ENCODE measurements around the gene BABAM2. TPM values are rescaled to one million over a fixed set of nuclear protein-coding genes. Genes with fewer than 3 reads are reported as not detected.

BABAM2 gene
- total RNA-seq, 4 donors from 2014 or later, result 35.5 to 44.9 (median 39.9) TPM

DNA sequence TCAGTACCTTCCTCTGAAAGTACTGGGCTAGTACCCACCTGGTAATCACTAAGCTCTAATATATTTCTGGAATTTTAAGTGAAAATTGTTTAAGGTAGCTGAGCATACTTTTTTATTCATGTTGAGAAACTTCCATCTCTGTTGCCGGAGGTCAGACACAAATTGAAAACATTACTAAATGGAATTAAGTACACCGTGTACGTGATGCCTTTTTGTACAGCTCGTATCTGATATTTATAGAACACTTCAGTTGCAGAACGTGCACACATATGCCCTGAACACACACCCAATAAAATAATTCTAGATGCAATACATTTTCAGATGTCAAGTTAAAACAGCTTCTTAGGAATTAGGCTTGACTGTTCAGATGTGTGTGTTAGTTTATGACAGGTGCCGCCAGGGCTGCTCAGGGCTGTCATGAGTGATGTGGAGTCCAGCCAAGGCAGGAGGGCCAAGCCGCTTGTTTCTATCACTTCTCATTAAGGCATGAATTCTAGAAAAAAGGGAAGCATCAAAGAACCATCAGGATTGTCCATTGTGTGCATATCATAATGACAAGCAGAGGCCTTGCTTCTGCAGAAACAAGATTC is 421.2 kb downstream of the BABAM2 start:
- no peaks in the 10 kb centered on the region for H3K27me3 ChIP-seq
- H3K4me3 ChIP-seq, result no peak overlapping the region
- peaks cover 0 to 7% (median 2%) of the 10 kb centered on the region in 4 donors for H3K36me3 ChIP-seq
- 87% methylated on average over 7 of the region's 7 CpGs for WGBS
- no peak overlapping the region for H3K27ac ChIP-seq (replicated peaks in 1 of 4)
- DNase-seq (ENCODE audit: extremely low spot score), result peak; percentile 57
- no peaks in the 10 kb centered on the region for H3K9me3 ChIP-seq
- TF ChIP-seq POLR2A (IDR thresholded peaks at IDR 0.05; ENCODE audit: low read depth), result no peak
- TF ChIP-seq, protein P1, sequence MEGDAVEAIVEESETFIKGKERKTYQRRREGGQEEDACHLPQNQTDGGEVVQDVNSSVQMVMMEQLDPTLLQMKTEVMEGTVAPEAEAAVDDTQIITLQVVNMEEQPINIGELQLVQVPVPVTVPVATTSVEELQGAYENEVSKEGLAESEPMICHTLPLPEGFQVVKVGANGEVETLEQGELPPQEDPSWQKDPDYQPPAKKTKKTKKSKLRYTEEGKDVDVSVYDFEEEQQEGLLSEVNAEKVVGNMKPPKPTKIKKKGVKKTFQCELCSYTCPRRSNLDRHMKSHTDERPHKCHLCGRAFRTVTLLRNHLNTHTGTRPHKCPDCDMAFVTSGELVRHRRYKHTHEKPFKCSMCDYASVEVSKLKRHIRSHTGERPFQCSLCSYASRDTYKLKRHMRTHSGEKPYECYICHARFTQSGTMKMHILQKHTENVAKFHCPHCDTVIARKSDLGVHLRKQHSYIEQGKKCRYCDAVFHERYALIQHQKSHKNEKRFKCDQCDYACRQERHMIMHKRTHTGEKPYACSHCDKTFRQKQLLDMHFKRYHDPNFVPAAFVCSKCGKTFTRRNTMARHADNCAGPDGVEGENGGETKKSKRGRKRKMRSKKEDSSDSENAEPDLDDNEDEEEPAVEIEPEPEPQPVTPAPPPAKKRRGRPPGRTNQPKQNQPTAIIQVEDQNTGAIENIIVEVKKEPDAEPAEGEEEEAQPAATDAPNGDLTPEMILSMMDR (IDR thresholded peaks at IDR 0.05), result no peak
- peaks cover 0 to 3% (median 0%) of the 10 kb centered on the region in 4 donors for H3K4me1 ChIP-seq
- intact Hi-C loops (cut with DNase I), result no loop called here

DNA sequence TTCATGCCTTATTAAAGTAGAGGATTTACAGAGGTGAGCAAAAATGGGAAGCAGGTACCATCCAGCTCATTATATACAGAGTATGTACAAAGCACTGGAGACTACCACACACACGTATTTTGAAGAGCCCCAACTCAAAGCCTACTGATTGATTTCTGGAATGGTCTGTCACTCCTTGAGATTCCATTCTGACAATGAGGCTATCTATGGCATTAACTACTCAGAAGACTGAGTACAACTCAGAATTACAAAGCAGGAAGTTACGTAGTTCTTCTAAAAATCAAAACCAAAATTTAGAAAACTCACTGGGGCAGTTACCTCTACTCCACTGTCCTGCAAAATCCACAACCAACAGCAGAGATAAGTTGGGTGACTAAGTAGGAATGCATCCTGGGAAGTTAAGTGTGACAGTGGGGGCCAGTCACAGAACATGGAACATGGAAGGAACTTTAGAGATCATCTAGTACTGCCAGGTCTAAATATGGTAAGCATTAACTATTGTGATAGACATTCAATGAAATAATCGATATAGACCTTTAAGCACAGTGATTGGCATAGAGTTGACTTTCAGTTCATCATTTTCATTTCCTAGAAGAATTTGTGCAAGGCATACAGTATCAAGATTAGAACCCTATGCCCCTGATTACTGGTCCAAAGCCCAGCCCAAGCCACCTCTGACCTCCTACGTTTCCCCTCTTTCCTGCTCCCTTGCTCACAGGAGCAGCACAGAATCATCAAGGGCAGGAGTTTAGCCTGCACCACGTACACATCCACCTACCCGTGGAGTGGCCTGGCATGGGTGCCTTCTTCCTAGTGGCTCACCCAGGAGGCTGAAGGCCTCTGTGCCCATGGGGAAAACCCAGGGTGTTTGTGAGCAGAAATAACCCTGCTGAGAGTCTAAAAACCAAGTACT is 422.0 kb downstream of the BABAM2 start:
- Histone ChIP-seq H3K4me1 (peaks cover 0 to 3% (median 0%) of the 10 kb centered on the region in 4 donors), H3K4me3 (no peak overlapping the region), H3K27me3 (no peaks in the 10 kb centered on the region), H3K36me3 (peaks cover 0 to 7% (median 2%) of the 10 kb centered on the region in 4 donors), H3K9me3 (no peaks in the 10 kb centered on the region), H3K27ac (replicated peaks in 1 of 4) (no peak overlapping the region)
- 96% methylated on average over 6 of the region's 6 CpGs for WGBS
- peak; percentile 14 for DNase-seq (ENCODE audit: extremely low spot score)
- intact Hi-C loops (cut with DNase I), result no loop called here
- TF ChIP-seq POLR2AphosphoS5 (IDR thresholded peaks at IDR 0.05) (no peak), POLR2A (IDR thresholded peaks at IDR 0.05; ENCODE audit: low read depth) (no peak)

GRCh38 chr2:28313220-28313784 is 422.8 kb downstream of the BABAM2 start:
- Histone ChIP-seq H3K27me3 (no peaks in the 10 kb centered on the region), H3K9me3 (no peaks in the 10 kb centered on the region), H3K36me3 (peaks cover 0 to 7% (median 2%) of the 10 kb centered on the region in 4 donors), H3K4me3 (no peak overlapping the region), H3K4me1 (peaks cover 0 to 3% (median 0%) of the 10 kb centered on the region in 4 donors), H3K27ac (replicated peaks in 1 of 4) (no peak overlapping the region)
- WGBS, result 92% methylated on average over 6 of the region's 6 CpGs
- DNase-seq (ENCODE audit: extremely low spot score), result peak; percentile 74
- no peak for TF ChIP-seq POLR2AphosphoS5 (IDR thresholded peaks at IDR 0.05)
- TF ChIP-seq EP300 (IDR thresholded peaks at IDR 0.05), result no peak
- no peak for TF ChIP-seq POLR2A (IDR thresholded peaks at IDR 0.05; ENCODE audit: low read depth)
- TF ChIP-seq, protein P1 (IDR thresholded peaks at IDR 0.05), result no peak
- intact Hi-C loops (cut with DNase I), result no loop called here

DNA sequence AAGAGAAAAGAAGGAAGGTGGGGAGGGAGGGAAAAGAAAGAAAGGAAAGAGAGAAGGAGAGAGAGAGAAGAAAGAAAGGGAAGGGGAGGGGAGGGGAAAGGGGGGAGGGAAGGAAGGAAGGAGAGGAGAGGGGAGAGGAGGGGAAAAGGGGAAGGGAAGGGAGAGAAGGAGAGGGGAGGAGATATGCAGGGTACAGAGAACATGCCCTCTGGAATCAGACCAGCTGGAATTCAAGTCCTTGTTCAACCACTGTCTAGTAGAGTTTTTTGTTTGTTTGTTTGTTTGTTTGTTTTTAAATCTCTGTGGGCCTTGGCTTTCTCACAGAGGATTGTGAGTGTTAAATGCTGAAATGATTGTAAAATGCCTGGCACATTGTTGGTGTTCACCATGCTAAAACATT is 424.4 kb downstream of the BABAM2 start:
- Histone ChIP-seq H3K27ac (replicated peaks in 1 of 4) (no peak overlapping the region), H3K9me3 (no peaks in the 10 kb centered on the region), H3K27me3 (no peaks in the 10 kb centered on the region), H3K4me3 (no peak overlapping the region), H3K36me3 (peaks cover 0 to 6% (median 2%) of the 10 kb centered on the region in 4 donors), H3K4me1 (peaks cover 0 to 3% (median 0%) of the 10 kb centered on the region in 4 donors)
- intact Hi-C loops (cut with DNase I), result no loop called here
- no peak for TF ChIP-seq POLR2AphosphoS5 (IDR thresholded peaks at IDR 0.05)
- TF ChIP-seq, protein P1 (IDR thresholded peaks at IDR 0.05), result no peak
- no peak for TF ChIP-seq EP300 (IDR thresholded peaks at IDR 0.05)
- TF ChIP-seq POLR2A (IDR thresholded peaks at IDR 0.05; ENCODE audit: low read depth), result no peak
- no peak for DNase-seq (ENCODE audit: extremely low spot score)

All from esophagus muscularis mucosa (tissue), 4 donors.